ENCODE results near the gene CLCA1. TPM values are rescaled to one million over a fixed set of nuclear protein-coding genes. Genes with fewer than 3 reads are reported as not detected.

CLCA1 gene
- polyA plus RNA-seq, 1 experiment = not detected

DNA sequence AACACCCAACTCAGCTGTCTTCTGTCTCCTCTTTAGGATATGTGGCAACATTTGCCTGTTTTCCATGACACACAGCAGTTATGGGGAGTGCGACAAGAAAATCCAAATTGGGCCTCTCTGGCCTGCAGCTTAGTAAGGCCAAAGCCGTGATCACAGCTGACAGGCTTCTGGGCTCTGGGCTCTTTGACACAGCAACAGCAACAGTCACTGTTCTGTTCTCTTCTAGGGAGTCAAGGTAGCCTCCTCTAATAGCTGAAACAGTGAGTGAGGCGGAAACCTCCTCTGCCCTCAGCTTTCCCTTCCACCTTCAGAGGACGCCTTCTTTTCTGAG, 19.0 kb downstream of the CLCA1 start:
- POLR2A ChIA-PET = no interaction called here
- peaks cover 9% of the 10 kb centered on the region for H3K27me3 ChIP-seq (ENCODE audit: control insufficient read depth, insufficient read depth, low read length)

DNA sequence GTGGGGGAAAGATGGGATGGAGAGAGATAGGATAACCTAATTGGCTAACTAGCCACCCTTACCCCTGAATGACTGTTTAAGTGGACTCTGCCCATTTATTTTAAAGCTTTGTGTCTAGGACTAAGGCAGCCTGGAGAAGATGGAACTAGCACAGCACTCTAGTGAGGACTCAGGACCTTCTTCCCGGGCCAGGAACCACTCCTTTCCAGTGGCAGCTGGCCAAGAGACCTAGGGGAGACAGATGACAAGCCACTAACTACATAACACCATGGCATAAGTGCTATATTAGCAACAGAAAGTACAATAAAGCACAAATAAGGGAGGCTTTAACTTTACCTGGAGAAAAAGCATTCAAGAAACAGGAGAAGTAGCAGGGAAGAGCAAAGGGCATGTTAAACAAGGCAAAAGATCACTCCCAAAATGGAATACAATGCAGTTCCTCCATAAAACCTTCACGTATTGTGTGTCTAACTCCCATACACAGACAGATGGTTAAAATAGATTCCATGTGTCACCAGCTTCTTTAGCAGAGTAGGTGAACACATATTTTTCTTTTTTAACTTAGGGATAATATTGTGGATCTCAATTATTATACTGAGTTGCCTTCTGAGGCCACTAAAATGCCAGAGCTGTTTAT, 20.6 kb downstream of the CLCA1 start:
- H3K9me3 ChIP-seq (ENCODE audit: control insufficient read depth, insufficient read depth, low read length) = no peaks in the 10 kb centered on the region
- ChIA-PET POLR2A (no interaction called here), CTCF (interaction anchor here (1.3 to 2.9 kb wide), 2 partner anchors 10 to 15 kb away, joined by 3 to 17 read pairs; no protein-coding TSS in a partner anchor)
- DNase-seq (ENCODE audit: low read depth, low spot score) = no peak
- H3K27me3 ChIP-seq (ENCODE audit: control insufficient read depth, insufficient read depth, low read length) = peaks cover 13% of the 10 kb centered on the region
- no peak overlapping the region for H3K27ac ChIP-seq (ENCODE audit: low read depth, low read length)
- no peak overlapping the region for H3K4me3 ChIP-seq (ENCODE audit: low read depth, low read length)
- TF ChIP-seq, protein P1, sequence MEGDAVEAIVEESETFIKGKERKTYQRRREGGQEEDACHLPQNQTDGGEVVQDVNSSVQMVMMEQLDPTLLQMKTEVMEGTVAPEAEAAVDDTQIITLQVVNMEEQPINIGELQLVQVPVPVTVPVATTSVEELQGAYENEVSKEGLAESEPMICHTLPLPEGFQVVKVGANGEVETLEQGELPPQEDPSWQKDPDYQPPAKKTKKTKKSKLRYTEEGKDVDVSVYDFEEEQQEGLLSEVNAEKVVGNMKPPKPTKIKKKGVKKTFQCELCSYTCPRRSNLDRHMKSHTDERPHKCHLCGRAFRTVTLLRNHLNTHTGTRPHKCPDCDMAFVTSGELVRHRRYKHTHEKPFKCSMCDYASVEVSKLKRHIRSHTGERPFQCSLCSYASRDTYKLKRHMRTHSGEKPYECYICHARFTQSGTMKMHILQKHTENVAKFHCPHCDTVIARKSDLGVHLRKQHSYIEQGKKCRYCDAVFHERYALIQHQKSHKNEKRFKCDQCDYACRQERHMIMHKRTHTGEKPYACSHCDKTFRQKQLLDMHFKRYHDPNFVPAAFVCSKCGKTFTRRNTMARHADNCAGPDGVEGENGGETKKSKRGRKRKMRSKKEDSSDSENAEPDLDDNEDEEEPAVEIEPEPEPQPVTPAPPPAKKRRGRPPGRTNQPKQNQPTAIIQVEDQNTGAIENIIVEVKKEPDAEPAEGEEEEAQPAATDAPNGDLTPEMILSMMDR (IDR thresholded peaks at IDR 0.05; ENCODE audit: low read depth, low read length) = no peak

More for the DNA sequence above, 19.0 kb downstream of the CLCA1 start:
- CTCF ChIA-PET = interaction anchor here (1.0 to 1.1 kb wide), 2 partner anchors 11 to 14 kb away, joined by 4 read pairs; no protein-coding TSS in a partner anchor
- no peak overlapping the region for H3K27ac ChIP-seq (ENCODE audit: low read depth, low read length)
- no peaks in the 10 kb centered on the region for H3K9me3 ChIP-seq (ENCODE audit: control insufficient read depth, insufficient read depth, low read length)
- DNase-seq (ENCODE audit: low read depth, low spot score) = no peak
- TF ChIP-seq, protein P1 (IDR thresholded peaks at IDR 0.05; ENCODE audit: low read depth, low read length) = no peak
- no peak overlapping the region for H3K4me3 ChIP-seq (ENCODE audit: low read depth, low read length)

DNA sequence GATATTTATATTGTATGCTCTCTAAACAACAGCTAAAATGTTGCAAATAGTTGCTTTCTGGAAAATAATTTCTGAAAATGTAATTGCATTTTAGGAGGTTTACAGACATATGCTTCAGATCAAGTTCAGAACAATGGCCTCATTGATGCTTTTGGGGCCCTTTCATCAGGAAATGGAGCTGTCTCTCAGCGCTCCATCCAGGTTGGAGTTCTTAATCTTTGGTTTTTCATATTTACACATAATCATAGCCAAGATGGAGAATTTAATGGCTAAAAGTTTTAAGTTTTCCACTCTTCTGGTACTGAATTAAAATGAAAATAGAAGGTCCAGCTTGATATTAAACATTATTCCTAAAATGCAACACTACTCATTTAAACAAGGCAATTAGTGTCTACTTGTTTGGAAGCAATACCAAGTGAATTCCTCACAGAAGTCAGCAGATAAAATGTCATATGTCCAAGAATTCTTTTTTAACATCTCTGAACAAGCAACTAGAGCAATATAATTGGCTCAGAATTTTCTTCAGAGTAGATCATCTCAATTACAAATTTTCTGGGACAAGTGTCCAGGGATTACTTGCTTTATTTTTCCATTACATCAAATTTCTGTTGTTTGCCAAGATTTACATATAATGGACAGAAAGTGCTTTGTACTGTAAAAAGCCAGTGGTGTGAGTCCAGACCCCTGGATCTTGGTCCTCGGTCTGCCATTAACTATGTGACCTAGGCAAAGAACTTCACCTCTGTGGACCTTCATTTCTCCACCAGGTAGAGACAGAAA, 22.6 kb downstream of the CLCA1 start:
- no peak overlapping the region for H3K4me3 ChIP-seq (ENCODE audit: low read depth, low read length)

DNA sequence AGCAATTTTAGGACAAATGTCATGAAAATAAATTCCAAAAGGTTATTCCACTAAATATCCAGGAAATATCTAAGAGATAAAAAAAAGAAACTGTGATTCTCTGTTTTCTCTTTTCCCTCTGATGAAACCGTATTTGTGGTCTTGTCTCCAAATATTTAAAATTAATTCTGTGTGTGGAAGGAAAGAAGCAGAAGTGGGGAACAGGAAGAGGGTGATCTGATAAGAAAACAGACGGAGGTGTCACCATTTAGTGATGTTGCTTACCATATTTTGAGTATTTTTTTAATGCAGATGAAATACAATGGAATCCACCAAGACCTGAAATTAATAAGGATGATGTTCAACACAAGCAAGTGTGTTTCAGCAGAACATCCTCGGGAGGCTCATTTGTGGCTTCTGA, 29.6 kb downstream of the CLCA1 start:
- no peak overlapping the region for H3K27ac ChIP-seq (ENCODE audit: low read depth, low read length)
- H3K27me3 ChIP-seq (ENCODE audit: control insufficient read depth, insufficient read depth, low read length) = peaks cover 11% of the 10 kb centered on the region
- ChIA-PET POLR2A (no interaction called here), CTCF (interaction anchor here (1.0 to 1.8 kb wide), 5 partner anchors 8 to 113 kb away, joined by 3 to 7 read pairs (median 4); no protein-coding TSS in a partner anchor)
- no peak for DNase-seq (ENCODE audit: low read depth, low spot score)
- H3K4me3 ChIP-seq (ENCODE audit: low read depth, low read length) = no peak overlapping the region
- H3K9me3 ChIP-seq (ENCODE audit: control insufficient read depth, insufficient read depth, low read length) = no peaks in the 10 kb centered on the region
- TF ChIP-seq, protein P1 (IDR thresholded peaks at IDR 0.05; ENCODE audit: low read depth, low read length) = no peak

More for the DNA sequence above, 22.6 kb downstream of the CLCA1 start:
- CTCF ChIA-PET = interaction anchor here (1.6 to 2.9 kb wide), 2 partner anchors 9 to 17 kb away, joined by 4 to 17 read pairs; no protein-coding TSS in a partner anchor
- no peaks in the 10 kb centered on the region for H3K9me3 ChIP-seq (ENCODE audit: control insufficient read depth, insufficient read depth, low read length)
- H3K27ac ChIP-seq (ENCODE audit: low read depth, low read length) = no peak overlapping the region
- peaks cover 13% of the 10 kb centered on the region for H3K27me3 ChIP-seq (ENCODE audit: control insufficient read depth, insufficient read depth, low read length)
- POLR2A ChIA-PET = no interaction called here
- DNase-seq (ENCODE audit: low read depth, low spot score) = no peak
- TF ChIP-seq, protein P1 (IDR thresholded peaks at IDR 0.05; ENCODE audit: low read depth, low read length) = no peak
